HG02943 (cell line): ENCODE data around the gene KLHL29.

Source experiments
- ATAC-seq: cut with Tn5 transposase; IDR thresholded peaks from one replicate; pipeline ENCODE4 v1.9.1; 2021; ENCODE audit warnings: mild to moderate bottlenecking, low read depth, moderate library complexity; ENCODE audit not compliant: unreplicated experiment

The KLHL29 gene

GRCh38 chr2:23618794-23619530, 234.0 kb downstream of the KLHL29 start:
- ATAC-seq, result no peak

GRCh38 chr2:23619941-23620340, 235.0 kb downstream of the KLHL29 start:
- ATAC-seq, result no peak

DNA sequence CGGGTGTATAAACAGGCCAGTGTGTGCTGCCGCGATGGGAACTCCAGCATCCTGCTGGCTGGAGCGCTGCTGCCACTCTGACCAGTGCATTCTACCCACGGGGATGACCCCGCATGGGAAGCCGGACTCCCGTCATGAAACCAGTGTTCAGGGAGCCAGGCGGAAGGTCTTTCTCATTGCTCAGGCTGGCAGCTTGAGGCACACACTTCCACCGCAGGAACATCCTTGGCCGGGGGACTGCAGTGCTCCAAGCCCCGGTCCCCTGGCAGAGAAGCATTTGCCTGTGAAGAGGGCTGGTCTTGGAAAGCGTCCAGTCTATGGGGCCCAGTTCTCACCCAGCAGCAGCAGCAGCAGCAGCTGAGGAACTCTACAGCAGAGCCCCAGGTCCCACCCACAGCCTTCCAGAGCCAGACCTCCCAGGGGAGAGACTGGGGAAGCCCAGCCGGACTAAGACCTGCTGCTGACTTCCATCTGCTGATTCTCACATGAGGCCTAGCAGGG, 235.9 kb downstream of the KLHL29 start:
- no peak for ATAC-seq

DNA sequence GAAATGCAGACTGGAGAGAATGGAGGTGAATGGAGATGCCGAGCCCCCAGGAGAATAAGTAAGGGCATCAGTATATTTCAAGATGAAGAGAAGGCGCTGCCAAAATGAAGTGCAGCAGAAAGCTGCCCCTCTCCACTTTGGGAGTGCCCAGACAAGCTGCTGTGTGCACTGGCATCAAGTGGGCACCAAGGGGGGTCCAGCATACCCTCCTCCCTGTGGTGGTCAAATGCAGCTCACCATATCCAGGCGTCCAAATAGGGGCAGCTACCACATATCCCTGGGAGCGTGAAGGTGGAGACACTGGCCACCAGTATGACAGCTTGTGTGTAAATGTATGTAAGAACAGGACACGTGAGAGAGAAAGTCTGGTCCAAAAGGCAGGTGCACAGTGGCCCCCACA, 236.6 kb downstream of the KLHL29 start:
- ATAC-seq, result no peak

DNA sequence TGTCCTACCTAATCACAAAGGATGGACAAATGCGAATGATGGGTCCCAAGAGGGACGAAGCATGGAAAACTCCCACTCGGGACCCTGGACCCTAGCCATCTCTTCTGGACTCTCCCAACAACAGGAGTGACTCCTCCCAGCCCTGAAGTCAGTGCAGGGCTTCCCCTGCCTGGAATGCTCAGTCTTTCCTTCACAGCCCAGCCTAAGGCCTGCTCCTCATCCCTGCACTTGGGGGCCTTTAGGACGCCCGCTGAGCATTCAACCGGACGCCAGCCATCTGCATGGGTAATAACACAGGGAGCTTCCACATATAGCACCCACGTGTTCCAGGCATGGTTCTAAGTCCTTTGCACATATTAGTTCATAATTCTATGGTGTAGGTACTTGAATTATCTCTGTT, 237.5 kb downstream of the KLHL29 start:
- ATAC-seq, result no peak

DNA sequence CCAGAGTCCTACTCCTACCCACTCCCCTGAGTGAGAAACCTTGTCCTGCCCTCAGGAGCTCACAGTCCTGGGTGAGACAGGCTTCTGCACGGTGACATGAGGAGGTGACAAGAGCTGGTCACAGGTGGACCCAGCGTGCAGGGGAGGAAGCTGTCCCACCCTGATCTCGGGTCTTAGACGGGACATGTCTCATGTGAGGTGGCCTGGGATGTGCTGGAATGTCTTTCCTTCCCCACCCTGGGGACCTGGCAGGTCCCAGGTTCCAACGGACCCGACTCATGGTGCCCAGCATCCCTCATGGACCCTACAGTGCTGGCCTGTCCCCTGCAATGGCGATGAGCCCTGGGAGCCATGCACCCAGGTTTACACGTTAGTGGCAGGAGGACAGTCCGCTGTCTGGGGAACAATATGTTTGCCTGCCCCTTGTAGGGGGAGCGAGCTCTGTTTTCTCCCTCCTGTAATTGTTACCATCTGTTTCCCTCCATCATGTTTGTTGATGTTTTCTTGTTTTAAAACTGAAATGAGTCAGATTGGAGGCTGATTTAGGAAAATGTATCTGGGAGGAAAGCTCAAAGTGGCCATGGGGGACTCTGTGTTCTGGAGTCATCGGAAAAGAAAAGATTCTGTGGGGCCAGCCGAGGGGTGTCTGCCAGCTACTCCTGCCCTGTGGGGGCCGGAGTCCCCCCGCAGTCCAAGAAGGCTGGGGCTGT, 238.1 kb downstream of the KLHL29 start:
- no peak for ATAC-seq

GRCh38 chr2:23624378-23624777, 239.4 kb downstream of the KLHL29 start:
- no peak for ATAC-seq

DNA sequence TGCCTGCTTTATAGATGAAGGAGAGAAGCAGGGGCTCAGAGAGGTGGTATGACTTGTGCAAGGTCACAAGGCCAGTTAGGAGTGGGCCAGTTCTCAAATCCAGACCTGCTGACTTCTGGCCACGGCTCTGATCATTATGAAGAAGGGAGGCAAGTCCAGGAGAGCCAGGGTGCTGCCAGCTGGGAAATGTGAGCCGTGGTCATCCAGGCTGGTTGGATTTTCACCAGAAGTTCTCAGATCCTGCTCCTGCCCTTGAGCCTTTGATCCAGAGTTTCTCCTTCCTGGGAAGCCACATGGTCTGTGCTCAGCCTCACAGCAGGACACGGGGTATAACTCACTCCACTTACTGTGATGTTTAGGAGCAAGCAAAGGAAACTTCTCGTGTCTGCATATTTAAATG, 239.9 kb downstream of the KLHL29 start:
- ATAC-seq, result no peak

- no peak for ATAC-seq
These were observed 240.7 kb downstream of the KLHL29 start for GRCh38 chr2:23625726-23626125.

- no peak for ATAC-seq
These were observed 241.8 kb downstream of the KLHL29 start for GRCh38 chr2:23626701-23627230.

DNA sequence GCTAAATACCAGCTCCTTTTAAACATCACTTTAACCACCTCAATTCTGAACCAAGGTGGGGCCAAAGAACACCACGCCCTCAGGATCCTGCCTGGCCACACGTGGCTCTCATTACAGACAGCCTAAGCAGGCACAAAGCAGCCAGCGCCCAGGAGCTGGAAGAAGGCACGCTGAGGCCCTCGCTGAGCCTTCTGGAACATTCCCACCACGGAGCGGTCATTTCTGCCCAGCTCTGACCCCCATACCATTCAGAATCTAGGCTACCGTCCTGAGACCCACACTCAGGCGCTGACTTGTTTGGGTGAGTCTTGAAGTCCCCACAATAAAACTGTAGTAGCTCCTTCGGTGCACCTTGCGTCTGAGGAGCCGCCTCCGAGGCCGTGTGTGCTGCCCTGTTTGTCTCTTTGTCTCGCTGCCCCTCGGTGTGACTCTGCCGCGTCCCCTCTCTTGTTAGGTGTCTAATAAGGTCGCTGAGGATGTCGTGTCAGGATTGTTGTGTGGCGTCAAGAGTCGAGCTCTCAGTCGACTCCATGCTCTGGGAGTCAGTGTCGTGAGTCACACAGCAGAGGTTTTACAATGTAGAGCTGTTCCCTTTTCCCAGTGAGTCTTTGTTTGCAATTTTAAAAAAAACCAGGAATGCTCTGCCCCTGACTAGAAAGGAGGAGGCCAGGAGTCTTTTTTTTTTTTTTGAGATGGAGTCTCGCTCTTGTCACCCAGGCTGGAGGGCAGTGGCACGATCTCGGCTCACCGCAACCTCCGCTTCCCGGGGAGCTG, 242.4 kb downstream of the KLHL29 start:
- ATAC-seq, result no peak

DNA sequence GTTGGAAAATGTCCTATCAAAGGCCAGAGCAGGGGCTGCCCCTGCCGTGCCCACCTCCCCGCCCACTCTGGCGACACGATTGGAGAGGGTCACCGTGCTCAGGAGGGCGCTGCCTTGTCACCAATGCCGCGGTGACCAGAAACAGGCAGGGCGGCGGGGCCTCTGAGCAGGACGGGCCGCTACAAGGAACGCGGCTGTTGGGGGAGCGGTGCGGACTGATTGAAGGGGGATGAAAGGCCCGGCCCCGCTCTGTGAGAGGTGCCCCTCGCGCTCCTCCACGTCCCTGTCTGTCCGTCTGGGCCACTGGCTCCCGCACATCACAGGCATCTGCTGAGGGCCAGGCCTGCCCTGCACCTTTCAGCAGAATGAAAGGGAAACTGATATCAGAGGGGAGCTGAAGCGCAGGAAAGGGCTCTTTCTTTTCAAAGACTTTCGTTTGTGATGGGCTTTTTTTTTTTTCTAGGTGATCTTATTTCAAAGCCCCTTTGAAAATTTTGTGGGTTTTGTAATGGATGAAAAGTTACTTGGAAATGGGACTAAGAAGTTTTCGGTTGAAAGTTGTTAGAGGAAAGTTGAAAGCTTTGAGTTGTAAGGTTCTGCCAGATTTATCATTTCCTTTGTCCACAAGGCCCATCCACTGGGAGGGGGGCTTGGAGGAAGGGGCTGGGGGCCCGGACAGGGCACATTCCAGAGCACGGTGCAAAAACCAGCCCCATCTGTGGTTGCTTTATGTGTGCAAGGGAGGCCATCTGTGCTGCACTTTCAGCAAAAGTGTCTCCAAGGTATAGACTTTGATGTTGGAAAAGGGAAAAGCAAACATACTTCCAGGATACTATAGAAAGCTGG, 244.2 kb downstream of the KLHL29 start:
- ATAC-seq, result no peak

- no peak for ATAC-seq
These were observed 244.9 kb downstream of the KLHL29 start for GRCh38 chr2:23629772-23630480.

GRCh38 chr2:23630961-23631360, 246.0 kb downstream of the KLHL29 start:
- ATAC-seq, result no peak

GRCh38 chr2:23631389-23631788, 246.4 kb downstream of the KLHL29 start:
- ATAC-seq, result no peak

DNA sequence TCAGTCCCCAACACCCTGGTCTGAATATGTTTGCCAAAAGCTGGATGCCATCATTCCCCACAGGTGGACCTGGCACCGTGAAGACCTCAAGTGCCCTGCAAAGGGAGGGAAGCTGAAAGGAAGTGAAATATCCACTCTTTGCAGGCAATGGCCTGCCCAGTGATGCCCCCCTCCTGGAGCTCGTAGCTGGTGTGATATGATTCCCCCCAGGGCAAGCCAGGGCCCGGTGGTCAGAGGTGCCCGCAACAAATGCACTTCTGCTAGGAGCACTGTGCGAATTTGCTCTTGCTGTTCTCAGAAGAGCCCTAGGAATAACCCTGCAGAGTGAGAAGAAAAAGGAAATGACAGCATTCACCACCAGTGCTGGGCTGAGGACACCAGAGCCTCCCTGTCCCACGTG, 247.4 kb downstream of the KLHL29 start:
- no peak for ATAC-seq

DNA sequence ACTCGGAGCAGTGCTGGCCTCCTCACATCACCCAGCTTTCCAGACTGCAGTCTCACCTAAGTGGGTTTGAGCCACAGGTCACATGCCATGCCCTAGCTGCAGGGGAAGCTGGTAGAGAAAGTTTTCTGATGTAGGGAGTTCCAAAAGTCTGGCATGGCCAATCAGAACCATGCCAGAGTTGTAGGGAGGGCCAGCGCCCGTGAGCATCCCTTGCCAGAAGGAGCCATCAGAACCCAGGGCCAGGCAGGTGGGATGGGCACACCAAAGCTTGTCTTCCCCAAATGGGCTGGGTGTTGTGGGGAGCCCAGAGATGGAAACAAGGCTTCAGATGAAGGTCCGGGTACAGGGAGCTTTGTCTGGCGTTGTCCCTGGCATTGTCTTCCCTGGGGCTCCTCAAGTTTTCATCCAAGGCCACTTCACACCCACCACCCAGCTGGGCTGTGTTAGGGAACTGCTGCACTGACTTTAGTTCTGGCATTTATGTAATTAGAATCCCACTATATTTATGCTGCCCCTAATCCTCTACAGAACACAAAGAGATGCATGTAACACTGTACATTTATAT, 247.9 kb downstream of the KLHL29 start:
- ATAC-seq, result no peak

- no peak for ATAC-seq
These were observed 249.0 kb downstream of the KLHL29 start for GRCh38 chr2:23633966-23634365.
